Esophagus mucosa (tissue), 1 donor: ENCODE measurements around the gene SERINC5. TPM values are rescaled to one million over a fixed set of nuclear protein-coding genes. Genes with fewer than 3 reads are reported as not detected.

Experiments
- ATAC-seq: fragments of 200-7000 bp; cut with Tn5 transposase; one replicate; pipeline ENCODE4 v1.9.1; 2020
- total RNA-seq: library from RNA; stranded (reverse); gene quantifications from one replicate; pipeline ENCODE4 v1.2.4, GENCODE V29; 2023
- donor health status: DM: yes; HTN: yes; CAD: no.

The SERINC5 gene
- total RNA-seq, 1 donor from 2014 or later = 71.3 TPM

DNA sequence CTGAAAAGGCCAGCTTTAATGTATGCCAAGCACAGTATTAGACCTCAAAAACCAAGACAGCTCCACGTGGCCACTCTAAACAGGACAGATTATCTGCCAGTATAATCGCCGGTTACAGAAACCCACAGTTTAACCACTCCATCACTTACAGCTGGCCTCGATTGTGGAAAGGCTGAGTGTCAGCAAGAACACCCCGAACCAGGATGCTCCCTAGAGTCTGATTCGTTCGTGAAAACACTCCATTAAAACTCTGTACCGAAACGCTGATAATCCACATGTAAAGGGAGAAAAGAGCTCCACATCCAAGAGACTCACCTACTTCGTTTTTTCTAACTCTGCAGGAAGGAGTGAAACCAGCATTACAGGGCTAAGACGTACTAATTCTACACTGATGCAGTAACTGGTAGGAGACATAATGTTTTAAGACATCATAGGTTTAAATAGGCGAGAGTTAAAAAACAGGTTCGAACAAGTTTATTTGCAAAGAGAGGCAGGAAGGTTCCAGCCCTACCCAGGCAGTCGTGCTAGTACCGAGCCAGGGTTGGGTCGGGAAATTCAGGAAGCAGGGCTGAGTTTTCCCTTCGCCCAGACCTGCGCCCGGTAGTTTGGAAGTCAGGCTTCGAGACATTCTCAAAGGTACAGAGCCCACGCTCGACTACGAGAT lies 949 bp downstream of the SERINC5 start:
- ATAC-seq = peak; percentile 63

DNA sequence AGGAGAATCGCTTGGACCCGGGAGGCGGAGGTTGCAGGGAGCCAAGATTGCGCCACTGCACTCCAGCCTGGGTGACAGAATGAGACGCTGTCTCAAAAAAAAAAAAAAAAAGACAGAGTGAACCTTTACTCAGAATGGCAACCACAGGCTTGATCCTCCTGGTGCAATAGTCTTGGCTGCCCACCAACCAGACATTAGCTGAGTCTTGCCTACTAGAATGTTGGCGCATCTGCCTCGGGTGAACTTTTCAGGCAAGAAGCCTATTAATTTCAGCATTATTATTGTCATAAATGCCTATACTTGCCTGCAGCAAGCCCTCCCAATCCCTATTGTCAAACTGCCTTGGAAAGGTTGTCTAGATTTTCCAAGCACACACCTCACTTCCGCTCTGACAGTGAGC lies 4.2 kb downstream of the SERINC5 start:
- peak; percentile 0 for ATAC-seq

DNA sequence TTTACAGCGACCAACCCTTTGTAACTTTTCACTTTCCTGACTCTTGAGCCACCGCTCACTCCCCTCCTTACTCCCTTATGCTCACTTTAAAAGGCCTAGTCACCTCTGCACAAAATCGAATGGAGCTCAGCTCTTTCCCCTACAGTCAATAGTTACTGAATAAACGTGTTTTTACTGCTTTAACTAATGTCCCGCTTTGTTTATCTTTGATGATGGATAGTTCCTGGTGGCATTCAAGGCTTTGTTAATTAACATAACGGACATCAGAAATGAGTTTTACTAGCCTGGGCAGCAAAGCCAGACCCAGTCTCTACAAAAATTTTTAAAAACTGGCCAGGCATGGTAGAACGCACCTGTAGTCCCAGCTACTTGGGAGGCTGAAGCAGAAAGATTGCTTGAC lies 5.0 kb downstream of the SERINC5 start:
- ATAC-seq = no peak

DNA sequence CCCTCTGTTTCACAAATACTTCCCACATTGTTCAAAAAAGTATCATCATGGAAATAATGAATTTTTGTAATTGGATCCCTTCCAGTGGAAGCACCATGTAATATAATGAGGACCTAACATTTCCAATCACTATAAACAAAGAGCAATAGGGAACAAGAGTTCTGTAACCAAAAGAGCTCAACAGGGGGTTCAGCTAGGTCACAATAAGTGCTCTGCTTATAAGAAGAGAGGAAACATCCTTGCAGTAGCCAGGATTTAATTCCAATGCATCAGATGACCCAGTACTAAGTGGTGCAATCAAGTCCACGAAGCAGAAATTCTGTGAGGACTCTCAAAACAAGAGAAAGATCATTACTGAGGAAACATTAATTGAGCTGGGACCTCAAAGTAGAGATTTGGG lies 5.9 kb downstream of the SERINC5 start:
- ATAC-seq = no peak

DNA sequence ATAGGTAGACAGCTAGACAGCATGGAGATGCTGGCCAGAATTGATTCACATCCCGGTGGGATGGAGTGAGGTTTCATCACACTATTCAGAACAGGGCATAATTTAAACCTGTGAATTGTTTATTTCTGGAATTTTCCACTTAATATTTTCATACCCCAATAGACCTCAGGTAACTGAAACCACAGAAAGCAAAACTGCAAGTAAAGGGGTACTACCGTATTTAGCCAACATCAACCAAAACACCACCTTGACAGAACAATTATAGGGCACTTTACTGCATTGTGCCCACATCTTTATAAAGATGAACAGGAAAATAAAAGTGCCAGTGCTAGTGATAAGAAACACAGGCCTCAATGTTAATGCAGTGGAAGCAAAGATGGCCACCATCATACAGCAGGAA lies 7.5 kb downstream of the SERINC5 start:
- ATAC-seq = no peak

DNA sequence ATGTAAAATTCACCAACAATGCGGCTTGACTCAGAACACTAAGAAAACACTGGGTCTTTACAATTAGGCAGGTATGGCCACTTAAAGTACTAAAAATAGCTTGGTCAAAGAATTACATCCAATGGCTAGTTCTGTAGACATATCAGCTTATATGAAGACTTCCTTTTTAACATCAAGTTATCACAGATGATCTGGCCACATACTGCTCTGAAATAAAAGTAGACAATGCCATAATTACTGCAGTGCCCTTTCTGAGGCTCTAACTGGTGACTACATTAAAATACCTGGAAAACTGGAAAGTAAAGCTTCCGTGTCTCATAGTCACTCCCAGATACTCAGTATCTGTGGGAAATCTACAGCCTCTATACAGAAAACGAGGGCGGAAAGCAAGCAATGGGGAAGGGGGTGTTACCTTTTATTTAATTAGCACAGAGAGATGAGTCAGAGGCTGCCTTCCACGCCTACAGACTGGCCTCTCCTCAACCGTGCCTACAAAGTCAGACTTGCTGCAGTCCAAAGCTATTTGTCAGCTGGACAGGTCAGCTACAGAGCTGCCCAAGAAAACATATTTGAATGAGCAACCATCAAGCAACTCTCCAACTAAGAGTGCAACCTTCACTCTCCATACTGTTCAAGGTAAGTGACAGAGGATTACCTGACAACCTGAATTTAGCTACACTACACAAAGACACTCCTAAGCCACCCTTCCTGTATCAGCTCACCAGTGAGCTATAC lies 8.7 kb downstream of the SERINC5 start:
- ATAC-seq = peak; percentile 96

DNA sequence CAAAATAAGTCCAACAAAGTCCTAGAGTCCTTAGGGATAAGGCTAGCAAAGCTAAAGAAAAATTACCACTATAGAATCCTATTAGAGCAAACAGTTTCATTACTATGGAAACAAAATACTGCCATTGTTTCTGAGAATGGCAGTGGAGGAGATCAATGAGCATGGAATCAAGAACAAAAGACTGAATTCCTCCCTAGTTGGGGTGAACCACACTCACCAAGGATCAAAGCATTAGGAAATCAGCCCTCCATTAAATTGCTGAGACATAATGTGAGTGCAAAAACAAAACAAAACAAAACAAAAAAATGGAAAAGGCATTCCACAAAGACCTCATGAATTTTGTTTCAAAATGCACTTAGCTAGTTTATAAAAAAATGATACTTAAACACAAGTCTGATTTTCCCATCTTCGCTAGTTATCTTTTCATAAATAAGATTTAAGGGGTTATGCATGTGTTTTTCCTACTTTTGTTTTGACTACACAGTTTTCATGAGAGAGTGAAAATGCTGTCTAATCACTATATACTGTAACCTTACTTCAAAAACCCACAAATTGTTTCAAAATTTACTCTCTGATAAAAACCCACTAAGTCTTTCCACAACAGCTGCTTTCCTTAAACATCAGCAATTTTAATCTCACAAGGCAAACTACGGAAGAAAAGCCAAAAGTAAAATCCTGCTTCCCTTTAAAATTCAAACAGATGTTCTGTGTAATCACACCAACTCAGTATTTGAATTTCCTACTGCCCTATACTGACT lies 9.7 kb downstream of the SERINC5 start:
- ATAC-seq = no peak

DNA sequence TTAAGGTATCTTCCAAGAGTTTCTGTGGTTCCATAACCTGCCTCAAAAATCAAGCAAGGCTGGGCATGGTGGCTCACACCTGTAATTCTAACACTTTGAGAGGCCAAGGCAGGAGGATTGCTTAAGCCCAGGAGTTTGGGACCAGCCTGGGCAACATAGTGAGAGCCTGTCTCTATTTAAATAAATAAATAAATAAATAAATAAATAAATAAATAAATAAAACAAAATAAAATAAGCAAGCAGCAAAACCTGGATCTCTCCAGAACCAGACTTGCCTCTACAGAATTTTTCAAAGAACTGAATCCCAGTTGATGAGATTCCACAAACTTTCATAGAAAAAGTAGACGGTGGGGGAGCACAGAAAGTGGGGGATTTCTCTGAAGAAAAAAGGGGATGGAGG lies 12.3 kb downstream of the SERINC5 start:
- no peak for ATAC-seq

DNA sequence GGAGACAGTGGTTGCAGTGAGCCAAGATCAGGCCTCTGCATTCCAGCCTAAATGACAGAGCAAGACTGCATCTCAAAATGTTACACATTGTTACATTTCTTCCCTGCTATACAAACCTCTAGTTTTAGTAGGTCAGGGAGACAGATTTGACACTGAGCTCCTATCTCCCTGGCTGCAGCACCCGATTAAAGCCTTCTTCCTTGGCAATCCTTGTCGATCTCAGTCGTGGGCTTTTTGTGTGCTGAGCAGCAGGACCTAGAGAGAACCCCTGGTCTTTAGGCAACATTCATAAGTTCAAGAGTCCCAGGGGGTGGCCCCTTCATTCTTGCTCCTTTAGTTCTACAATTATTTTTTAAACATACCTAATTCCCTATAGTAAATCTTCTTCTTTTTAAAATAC lies 13.0 kb downstream of the SERINC5 start:
- ATAC-seq = no peak

DNA sequence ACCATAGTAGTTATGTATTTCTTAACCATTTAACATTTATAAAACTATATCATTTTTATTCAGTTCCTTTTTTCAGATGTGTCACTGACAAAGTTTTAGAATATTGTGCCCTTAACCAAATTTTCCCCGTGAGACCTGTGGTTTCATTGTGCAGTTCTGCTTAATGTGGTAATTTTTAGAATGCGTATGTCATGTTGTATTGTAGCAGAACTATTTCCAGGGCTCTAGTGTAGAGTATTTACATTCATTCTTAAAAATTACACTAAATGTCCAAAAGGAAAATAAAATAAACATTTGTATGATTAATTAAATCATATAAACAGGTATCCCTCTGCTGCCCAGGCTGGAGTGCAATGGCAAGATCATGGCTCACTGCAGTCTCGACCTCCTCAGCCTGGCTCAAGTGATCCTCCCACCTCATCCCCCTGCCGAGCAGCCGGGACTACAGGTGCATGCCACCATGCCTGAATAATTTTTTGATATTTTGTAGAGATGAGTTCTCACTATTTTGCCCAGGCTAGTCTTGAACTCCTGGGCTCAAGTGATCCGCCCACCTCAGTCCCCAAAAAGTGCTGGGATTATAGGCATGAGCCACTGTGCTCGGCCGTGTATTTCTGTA lies 15.4 kb downstream of the SERINC5 start:
- ATAC-seq = no peak

DNA sequence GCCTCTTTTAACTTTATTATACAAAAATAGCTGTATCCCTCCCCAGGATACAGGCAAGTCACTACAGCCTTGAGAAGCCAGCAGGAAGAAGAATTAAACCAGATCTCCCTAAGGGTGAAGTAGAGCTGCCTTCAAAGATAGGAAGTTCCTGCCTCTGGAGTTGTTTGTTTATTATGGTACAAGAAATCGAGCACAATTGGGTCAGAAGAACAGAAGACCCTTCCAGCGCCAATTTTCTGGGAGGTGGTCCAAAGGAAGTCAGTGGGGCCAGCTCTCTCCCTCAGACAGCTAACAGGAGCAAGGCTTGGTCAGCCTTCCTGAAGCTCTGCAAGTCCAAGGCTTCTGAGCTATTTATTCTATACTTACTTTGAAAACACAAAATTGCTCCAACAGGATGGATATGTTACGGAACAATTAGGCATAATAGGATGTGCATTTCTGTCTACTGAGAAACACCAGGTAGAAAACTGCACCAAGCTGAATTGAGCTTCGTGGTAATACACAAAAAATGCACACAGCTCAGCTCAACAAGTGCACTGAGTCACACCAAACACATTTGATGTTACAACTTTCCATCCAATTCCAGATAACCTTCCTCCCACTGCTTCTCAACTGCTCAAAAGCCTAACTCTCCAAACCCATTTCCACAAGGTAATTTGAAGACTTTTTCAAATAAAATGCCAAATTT lies 16.0 kb downstream of the SERINC5 start:
- ATAC-seq = no peak

DNA sequence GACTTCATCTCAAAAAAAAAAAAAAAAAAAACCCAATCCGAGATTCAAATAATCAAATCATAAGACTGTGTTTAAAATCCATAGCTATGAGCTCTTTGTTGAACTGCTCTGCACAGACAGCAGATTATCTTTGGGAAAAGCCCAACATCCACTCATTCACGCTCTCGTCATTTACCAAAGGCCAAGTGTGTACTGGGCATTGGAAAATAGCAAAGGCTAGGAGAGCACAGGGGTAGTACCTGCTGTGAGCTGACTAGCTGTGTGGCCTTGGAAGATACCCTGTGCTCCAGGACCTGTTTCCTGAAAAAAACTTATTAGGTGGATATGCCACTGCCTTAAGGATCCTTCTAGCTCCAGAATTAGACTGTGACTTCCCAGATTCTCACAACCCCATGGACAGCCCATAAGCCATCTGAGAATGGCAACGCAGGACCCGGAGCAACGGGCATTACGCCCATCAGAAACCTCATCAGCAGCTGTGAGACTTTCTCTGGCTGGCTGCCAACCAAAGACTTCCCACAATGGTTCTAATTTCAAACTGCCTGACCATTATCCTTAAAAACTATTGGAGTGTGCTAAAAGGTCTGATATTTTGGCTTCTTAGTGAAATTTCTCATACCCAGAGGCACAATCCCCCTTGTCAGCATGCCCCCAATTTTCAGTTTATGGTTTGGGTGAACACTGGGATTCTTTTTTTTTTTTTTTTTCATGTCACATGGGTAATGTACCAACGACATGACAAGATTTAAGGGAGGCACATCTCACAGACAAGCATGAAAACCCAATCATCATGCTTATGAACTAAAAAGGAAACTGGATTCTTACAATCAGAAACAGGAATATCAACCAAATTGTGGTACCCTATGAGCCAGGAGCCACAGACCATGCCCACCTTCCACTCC lies 16.8 kb downstream of the SERINC5 start:
- ATAC-seq = peak; percentile 26

DNA sequence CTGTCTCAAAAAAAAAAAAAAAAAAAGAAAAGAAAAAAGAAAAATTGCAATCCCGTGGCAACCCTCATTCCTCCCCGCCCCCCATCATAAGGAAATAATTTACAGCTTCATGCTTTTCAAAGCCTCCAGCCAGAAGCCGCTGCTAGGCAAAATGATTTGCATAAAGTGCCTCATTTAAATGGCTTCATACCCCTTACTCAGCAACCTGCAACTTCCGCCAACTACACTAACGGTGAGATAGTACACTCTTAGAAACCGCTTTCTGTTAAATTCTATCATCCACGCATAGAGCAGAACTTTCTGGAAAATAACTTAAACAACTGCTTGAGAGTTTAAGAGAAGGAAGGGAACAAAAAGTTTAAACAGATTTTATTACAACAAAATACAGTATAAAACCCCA lies 17.8 kb downstream of the SERINC5 start:
- no peak for ATAC-seq

DNA sequence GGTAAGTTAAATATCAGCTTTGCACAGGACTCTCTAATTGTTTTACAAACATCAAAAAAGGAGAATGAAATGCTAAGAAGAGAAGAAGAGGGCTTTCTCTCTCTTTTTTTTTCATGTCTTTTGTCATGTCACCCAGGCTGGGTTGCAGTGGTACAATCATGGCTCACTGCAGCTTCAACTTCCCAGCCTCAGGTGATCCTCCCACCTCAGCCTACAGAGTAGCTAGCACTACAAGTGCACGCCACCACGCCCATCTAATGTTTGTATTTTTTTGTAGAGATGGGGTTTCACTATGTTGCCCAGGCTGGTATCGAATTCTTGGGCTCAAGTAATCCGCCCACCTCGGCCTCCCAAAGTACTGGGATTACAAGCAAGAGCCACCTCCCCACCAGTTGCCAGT lies 18.6 kb downstream of the SERINC5 start:
- no peak for ATAC-seq

DNA sequence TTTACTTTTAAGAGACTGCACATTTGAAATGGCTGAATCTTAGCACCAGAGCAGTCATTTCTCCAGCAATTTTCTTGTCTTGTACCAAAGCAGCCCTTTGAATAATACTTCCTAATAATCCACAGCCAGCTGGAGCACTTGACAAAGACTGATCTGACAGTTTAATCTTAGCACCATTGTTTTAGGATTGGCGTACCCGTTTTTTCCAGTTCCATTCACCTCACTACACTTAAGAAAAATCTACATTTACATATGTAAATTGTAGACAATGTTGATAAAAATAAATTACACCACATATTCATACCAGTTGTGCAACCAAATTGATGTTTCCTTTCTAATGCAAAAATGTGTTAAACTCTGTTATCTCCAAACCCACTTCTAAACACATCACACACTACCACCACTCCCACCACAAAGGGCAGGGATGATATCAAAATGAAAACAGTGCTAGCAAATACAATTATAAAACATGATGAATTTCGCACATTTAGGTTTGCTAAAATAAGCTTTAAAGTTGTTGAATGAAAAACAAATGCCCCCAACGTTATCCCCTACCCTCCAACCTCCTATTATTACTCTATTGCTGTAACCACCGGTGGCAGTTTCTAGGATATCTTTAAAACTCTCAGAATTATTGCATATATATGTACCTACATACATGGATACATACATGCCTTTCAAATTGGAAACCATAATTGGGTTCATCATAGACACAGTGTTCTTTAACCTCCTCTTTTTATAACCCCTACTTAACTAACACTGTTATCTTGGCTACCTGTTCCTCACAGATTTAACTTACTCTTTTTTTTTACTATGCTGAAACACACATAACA lies 21.5 kb downstream of the SERINC5 start:
- ATAC-seq = no peak

DNA sequence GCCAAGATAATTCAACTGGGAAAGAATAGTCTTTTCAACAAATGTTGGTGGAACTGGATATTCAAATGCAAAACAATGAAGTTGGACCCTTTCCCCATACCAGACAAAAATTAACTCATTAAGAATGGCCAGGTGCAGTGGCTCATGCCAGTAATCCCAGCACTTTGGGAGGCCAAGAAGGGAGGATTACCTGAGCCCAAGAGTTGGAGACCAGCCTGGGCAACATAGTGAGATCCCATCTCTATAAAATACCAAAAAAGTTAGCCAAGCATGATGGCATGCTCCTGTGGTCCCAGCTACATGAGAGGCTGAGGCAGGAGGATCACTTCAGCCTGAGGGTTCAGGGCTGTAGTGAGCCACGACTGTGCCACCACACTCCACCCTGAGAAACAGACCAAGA lies 24.2 kb downstream of the SERINC5 start:
- no peak for ATAC-seq

DNA sequence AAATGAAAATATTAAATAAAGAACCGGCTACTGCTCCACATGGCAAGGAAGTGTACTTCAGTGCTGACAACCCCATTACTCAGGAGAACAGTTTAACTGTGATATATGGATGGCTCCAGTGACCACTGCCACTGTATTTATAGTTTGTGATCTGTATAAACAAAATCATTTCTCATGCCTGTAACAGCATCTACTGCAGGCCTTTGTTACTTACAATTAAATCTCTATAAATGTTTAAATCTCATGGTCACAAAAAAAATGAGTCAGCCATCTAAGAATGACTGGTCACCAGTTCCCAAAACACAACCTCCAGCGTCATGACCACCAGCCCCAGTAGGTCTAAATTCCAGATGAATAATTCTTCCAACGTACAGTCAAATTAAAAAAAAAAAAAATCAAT lies 24.6 kb downstream of the SERINC5 start:
- no peak for ATAC-seq

DNA sequence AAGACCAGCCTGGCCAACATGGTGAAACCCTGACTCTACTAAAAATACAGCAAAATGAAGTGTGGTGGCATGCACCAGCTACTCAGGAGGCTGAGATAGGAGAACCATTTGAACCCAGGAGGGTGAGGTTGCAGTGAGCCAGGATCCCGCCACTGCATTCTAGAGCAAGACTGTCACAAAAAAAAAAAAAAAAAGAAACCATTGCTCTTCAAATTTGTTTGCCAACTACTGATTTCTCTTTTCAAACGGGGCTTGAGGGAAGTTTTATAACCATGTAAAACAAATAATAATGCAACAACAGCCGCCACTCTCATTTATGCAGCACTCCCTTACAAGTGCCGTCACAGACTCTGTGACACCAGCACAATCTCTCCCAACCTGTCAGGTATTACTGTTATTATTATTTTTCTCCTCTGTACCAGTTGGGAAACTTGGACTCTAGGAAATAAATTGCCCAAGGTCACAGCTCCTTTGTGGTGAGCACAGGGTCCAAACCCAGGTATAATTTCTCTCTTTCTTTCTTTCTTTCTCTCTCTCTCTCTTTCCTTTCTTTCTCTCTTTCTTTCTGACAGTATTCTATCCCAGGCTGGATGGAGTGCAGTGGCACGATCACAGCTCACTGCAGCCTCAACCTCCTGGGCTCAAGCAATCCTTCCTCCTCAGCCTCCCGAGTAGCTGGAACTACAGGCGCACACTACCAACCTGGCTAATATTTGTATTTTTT lies 25.4 kb downstream of the SERINC5 start:
- ATAC-seq = no peak

DNA sequence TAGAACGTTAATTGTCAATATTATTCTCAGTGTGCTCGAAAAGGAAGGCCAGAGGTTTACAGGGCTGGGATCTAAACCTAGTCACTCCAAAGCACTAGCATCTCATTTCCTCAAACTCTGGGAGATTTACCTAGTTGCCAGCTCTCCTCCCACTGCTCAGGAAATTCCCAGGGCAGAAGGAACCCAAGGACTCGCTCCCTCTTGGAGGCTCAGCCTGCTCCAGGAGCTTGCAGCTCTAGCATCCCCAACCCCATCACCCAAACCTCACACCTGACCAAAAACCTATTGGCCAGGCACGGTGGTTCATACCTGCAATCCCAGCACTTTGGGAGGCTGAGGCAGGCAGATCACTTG lies 26.0 kb downstream of the SERINC5 start:
- no peak for ATAC-seq

DNA sequence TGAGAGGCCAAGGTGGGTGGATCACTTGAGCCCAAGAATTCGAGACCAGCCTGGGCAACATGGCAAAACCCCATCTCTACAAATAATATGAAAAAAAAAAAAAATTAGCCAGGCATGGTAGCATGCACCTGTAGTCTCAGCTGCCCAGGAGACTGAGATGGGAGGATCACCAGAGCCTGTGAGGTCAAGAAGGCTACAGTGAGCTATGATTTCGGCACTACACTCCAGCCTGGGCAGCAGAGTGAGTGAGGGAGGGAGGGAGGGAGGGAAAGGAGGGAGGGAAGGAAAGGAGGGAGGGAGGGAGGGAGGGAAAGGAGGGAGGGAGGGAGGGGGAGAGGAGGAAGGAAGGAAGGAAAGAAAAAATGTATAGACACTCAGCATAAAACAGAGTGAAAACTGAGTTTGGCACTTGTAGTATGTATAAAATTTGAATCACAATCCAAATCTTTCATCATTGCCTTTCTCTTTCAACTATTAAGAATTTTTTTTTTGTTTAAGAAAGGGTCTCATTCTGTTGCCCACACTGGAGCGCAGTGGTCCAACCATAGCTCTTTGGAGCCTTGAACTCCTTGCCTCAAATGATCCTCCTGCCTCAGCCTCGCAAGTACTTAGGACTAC lies 27.8 kb downstream of the SERINC5 start:
- no peak for ATAC-seq
